ENCODE data around the gene CUZD1. TPM values are rescaled to one million over a fixed set of nuclear protein-coding genes. Genes with fewer than 3 reads are reported as not detected.

Gene CUZD1
- total and polyA plus RNA-seq, 2 experiments from 2014 or later = 3.1 to 4.1 TPM

- Mint-ChIP-seq H3K27me3 (ENCODE audit: insufficient read depth, low read depth, poor library complexity) (peaks cover 13% of the 10 kb centered on the region), H3K9me3 (no peaks in the 10 kb centered on the region; the same call in 2 of the 3 replicates), H3K36me3 (ENCODE audit: low read depth) (peaks cover 3% of the 10 kb centered on the region; the same call in 2 of the 3 replicates), H3K4me3 (no peak overlapping the region), H3K4me1 (peaks cover 10% of the 10 kb centered on the region; the same call in 2 of the 3 replicates), H3K27ac (no peak overlapping the region)
- H4K20me1 ChIP-seq (replicated peaks; ENCODE audit: insufficient read depth) = 0 out of 2 replicates have a peak, but pooled peaks cover 4% of the 10 kb centered on the region
- TF ChIP-seq ZNF114 (CRISPR knock-in tag; IDR thresholded peaks at IDR 0.05) (no peak), REST (IDR thresholded peaks at IDR 0.05; ENCODE audit: unreplicated experiment) (no peak), POLR2AphosphoS5 (IDR thresholded peaks at IDR 0.05; ENCODE audit: low read depth) (no peak), NANOG (IDR thresholded peaks at IDR 0.05; ENCODE audit: borderline replicate concordance) (no peak), ZNF462 (CRISPR knock-in tag; IDR thresholded peaks at IDR 0.05) (no peak), STAT1 (IDR thresholded peaks at IDR 0.05; ENCODE audit: unreplicated experiment) (no peak), ZNF331 (CRISPR knock-in tag; IDR thresholded peaks at IDR 0.05; ENCODE audit: low read depth) (no peak), CREB1 (CRISPR knock-in tag; IDR thresholded peaks at IDR 0.05; ENCODE audit: low read depth) (no peak)
- no peak overlapping the region for H2AFZ ChIP-seq
- DNase-seq (ENCODE audit: low spot score) (no peak), ATAC-seq (no peak)
- H3K79me2 ChIP-seq (replicated peaks; ENCODE audit: insufficient read depth) = no peaks in the 10 kb centered on the region
- H3K9me2 ChIP-seq (ENCODE audit: insufficient read depth) = no peaks in the 10 kb centered on the region
- H3K4me3 ChIP-seq = no peak overlapping the region
- peaks cover 15% of the 10 kb centered on the region; the same call in 1 of the 2 replicates for H3K27me3 ChIP-seq (ENCODE audit: insufficient read depth)
- H3K4me2 ChIP-seq = no peak overlapping the region
- H3K4me1 ChIP-seq (ENCODE audit: insufficient read depth) = 0 out of 2 replicates have a peak, but pooled peaks cover 6% of the 10 kb centered on the region
- H3K27ac ChIP-seq (ENCODE audit: low read depth) = no peak overlapping the region
- H3F3A ChIP-seq (replicated peaks; ENCODE audit: low read depth) = no peaks in the 10 kb centered on the region
- H3K36me3 ChIP-seq (ENCODE audit: insufficient read depth) = no peaks in the 10 kb centered on the region
These were observed 38.5 kb upstream of the CUZD1 start for GRCh38 chr10:122884166-122884565.
